HG03439 (cell line): ENCODE data around the gene EYS.
"Not testable (repeated sequence)": the region's sequence is repeated elsewhere in the genome, so short reads cannot be mapped to it uniquely, and the experiment has no call there.

ENCODE experiments used
- ATAC-seq: cut with Tn5 transposase; IDR thresholded peaks from one replicate; pipeline ENCODE4 v1.9.1; 2021; ENCODE audit warnings: mild to moderate bottlenecking, moderate library complexity; ENCODE audit not compliant: unreplicated experiment

Gene EYS

DNA sequence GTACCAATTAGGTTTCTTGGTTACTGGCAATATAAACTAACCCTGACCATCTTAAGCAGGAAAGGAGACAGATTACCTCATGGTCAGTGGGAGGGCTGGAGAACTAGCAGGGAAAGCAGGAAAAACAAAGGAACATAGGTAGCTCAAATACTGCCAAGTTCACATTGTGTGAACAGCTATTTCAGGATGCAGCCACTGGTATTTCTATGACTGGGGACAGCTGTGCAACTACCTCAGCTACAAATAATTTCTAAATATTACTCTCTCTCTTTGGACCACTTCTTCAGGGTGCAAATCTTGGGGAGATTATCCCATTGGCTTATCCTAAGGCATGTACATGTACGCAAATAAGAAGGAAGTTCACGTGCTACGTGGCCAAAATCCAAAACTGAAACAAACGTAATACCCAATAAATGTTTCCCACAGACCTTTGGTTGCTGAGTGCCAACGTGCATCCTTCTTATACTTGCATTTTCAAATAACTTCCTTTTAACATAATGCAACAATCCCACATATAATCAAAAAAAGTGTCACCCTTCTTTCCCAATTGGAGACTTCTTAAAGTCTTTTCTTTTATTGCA lies 1890.5 kb downstream of the EYS start:
- no peak for ATAC-seq

DNA sequence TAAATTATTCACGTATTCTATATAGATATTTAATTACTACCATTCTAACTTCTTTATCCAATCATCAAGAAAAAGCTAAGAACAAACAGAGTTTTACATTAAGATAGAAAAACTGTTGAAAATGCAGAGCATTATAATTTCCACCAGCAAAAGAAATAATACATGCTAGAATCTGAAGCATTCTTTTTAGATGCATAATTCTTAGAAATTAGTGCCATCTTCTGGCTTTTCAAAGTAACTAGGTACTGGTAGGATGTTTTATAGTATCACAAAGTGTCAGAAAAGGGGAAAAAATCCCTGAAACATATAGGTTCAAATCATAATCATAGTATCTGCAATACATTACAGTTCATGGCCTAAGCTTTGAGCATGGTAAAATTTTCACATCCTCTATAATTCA lies 1892.6 kb downstream of the EYS start:
- ATAC-seq: no peak

GRCh38 chr6:63813566-63814120 lies 1893.4 kb downstream of the EYS start:
- ATAC-seq: no peak

DNA sequence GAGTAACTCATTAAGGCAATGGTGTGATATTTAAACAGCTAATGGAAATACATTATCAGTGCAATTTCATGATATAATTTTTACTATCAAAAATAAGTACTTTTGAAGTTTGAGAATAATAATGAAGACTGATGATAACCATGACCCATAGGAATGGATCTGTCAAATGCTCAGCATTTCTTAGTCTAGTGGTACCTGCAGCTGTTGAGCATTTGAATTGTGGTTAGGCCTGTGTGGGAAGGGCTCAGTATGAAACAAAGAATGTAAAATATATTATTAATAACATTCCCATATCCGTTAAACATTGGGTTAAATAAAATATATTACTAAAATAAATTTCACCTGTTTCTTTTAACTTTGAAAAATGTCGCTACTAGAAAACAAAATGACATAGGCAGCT lies 1898.5 kb downstream of the EYS start:
- no peak for ATAC-seq

DNA sequence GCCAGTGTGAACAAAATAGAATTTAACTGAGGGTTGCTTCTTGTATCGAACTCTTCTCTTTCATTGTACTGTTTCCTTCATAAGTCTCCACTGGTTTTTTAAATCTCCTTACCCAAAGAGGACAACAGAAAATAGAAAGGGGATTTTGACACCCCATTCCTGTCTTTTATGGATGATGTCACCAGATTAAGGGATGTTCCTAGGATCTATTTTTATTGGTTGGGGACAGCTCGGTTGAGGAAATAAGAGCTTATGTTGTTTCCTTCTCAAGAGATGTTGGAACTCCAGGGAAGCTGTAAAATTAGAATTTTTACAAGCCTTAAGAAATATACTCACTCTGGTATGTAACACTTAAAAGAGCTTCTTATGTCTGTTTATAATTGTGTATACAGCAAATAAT lies 1900.0 kb downstream of the EYS start:
- no peak for ATAC-seq

- ATAC-seq: no peak
These were observed 1900.5 kb downstream of the EYS start for GRCh38 chr6:63806573-63806913.

GRCh38 chr6:63805808-63806572 lies 1901.0 kb downstream of the EYS start:
- no peak for ATAC-seq

DNA sequence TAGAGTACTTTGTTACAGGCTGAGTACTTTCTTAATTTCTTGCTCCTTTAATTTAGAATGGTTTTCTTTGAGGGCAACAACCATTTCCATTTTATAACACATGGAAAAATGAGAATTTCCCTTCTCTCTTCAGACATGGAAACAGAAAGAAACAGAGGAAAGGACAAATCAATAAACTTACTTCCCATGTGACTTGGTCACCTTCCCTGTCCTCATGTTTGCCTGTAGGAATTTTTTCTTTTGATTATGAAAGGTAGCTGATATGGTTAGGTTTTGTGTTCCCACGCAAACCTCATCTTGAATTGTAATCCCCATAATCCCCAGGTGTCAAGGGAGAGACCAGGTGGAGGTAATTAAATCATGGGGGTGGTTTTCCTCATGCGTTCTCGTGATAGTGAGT lies 1901.7 kb downstream of the EYS start:
- no peak for ATAC-seq

GRCh38 chr6:63804381-63804956 lies 1902.6 kb downstream of the EYS start:
- ATAC-seq: no peak

DNA sequence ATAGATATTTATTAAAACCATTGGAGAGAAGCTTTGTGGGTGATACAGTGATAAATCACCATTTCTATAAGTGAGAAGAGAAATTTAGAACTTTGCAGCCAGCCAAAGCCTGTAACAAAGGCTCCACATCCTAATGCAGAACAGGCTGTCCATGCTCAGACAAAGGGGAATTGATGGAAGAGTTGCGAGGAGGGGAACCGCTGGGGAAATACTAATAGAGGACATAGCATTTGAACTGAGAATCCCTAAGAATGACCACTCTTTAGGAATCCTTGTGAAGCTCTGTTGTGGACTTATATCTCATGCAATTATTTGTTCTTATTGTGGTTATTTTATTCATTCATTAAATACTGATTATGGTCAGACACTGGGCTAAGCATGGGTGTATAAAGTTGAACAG lies 1903.7 kb downstream of the EYS start:
- ATAC-seq: no peak

DNA sequence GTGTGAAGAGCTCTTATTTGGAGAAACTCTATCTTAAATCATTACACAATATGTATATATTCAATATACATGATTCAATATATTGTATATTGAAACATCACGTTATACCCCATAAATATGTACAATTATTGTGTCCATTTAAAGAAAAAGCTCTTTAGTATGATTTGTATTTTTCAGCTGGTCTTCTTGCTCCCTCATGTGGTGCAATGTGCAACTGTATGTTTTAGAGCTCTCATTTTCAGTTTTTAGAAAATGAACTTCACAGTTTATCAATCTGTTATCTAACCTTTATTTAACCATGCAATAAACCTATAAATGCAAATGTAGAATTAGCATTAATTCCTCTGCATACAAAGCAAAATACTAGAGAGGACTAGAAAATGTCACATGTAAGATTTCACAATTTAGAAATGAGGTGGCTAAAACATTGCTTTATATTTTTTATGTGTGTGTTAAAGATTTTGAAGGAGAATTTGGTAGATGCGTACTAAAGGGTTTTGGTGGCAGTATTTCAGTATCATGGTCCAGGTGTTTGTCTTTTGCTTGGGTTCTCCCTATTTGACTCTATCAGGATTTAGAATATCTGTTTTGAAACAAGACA lies 1904.3 kb downstream of the EYS start:
- no peak for ATAC-seq

DNA sequence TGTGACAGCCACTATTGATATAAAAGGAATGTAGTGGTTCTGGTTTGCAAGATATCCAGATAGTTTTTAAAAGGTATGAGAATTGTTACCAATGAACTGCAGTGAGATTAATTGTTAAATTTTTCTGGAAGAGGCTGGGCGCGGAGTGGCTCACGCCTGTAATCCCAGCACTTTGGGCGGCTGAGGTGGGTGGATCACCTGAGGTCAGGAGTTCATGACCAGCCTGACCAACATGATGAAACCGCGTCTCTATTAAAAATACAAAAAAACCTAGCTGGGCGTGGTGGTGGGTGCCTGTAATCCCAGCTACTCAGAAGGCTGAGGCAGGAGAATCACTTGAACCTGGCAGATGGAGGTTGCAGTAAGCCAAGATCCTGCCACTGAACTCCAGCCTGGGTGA lies 1906.6 kb downstream of the EYS start:
- not testable (repeated sequence) for ATAC-seq

DNA sequence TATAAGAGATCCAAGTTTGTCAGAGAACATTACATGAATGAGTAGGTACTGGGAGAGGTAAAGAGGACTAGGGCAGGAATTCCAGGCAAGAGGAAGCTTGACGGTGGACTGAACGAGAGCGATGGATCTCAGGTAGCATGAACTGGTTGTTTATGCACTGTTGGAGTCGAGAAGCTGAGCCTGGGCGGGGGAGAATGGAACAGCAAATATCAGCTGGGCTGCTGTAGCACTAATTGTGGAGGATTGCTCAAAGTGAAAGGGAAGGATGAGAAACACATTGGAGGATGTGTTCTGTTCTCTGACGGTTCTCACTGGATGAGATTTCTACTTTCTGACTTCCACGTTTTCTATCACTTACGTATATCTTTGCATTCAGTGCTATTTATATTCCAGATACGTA lies 1907.2 kb downstream of the EYS start:
- ATAC-seq: no peak

DNA sequence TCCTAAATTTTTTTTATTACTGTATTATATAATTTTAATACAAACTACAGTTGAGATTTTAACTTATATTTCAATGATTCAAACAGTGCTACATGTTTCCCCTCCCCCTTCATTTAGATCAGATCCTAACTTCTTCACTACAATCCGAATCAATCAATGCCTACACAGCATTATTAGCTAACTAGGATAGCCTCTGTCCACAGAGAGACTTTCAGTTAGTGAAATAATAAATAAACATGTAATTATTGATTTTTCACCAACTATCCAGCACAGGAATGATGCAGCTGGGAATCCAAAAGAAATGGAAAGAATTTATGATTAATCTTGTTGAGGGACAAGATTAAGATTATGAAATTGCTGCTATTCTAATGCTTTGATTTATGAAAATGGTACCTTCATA lies 1907.7 kb downstream of the EYS start:
- no peak for ATAC-seq

DNA sequence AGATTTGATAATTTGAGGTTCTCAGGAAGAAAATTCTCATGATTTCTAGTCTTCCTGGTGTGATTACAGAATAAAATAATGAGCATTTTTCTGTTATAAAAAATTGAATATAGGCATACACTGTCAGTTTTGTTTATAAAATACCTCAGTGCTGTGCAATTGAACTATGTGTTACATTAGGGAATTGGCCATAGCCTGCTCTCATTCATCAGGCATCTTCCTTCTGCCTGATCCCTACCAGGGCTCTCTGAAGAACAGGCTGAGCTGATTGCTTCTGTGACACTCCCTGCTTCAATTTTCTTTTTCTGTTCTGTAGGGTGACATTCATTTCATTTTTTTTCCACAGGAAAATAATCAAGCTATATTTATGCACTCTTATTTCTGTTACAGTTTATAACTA lies 1908.6 kb downstream of the EYS start:
- ATAC-seq: no peak

GRCh38 chr6:63797721-63798120 lies 1909.3 kb downstream of the EYS start:
- ATAC-seq: no peak

DNA sequence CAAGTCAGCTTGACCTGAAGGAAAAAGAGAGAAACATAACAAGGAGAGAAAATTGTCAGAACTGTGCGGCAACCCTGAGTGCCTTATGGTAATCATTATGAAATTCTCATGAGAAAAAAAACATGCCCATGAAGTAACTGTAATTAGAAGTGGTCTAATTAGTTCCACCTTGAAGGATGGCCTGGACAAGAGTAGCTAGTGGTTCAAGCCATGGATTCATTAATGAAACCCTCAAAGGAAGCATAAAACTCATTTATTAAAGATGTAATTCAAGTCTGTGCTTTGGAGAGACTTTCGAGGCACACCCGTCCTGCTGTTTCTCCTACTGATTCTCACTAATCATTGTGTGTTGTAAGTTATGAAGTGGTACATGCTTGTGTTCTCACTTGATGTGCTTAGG lies 1911.2 kb downstream of the EYS start:
- no peak for ATAC-seq

- ATAC-seq: no peak
These were observed 1912.0 kb downstream of the EYS start for GRCh38 chr6:63795006-63795405.

- no peak for ATAC-seq
These were observed 1913.4 kb downstream of the EYS start for GRCh38 chr6:63793465-63794137.

DNA sequence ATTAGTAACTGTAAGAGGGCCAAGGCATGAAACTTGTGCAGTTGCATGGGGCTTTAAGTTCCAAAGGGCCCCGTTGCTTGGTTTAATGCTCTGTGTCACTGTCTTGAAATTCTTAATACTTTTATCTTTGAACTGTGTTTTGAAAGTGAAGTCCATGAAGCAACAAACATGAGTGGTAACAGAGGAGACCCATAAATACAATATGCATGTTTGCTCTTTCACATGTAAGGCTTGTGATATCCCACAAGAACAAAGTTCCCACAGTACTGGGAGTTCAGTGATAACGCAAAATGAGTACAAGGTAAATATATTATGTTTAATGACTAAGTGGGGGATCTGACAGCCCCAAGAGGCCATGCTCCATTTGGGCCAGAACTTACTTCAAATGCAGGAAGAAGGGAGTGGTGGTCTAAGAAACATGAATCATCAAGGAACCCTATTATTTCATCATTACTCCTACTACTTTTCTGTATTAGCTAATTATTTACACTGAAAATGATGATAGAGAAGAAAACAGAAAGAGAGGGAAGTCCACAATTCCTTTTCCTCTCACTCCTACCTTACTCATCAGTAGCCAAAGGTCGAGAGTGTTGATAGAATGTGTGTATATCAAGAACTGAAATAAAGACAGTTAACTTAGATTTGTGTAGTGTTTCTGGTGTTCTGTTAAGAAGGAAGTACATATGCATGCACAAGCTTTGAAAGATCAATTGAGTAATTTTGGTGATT lies 1914.1 kb downstream of the EYS start:
- no peak for ATAC-seq

- ATAC-seq: no peak
These were observed 1916.7 kb downstream of the EYS start for GRCh38 chr6:63790334-63790733.
